H9 (cell line): ENCODE data around the gene SART1. TPM values are rescaled to one million over a fixed set of nuclear protein-coding genes. Genes with fewer than 3 reads are reported as not detected.

ENCODE experiments used
- DNase-seq: peaks from one replicate; pipeline ENCODE4 v3.0.0-alpha.2; 2017
- H2AFZ ChIP-seq: one replicate; pipeline ENCODE4 v1.6.1; 2013; ENCODE audit warnings: mild to moderate bottlenecking, low read length, control low read depth, moderate library complexity
- H2AK5ac ChIP-seq: 2 replicates; pipeline ENCODE4 v1.6.1; 2013; ENCODE audit warnings: low read length, control low read depth, mixed read lengths; ENCODE audit not compliant: insufficient read length
- H2BK120ac ChIP-seq: one replicate; pipeline ENCODE4 v1.6.1; 2013; ENCODE audit warnings: low read depth, mild to moderate bottlenecking, low read length, control low read depth, inconsistent platforms; ENCODE audit not compliant: poor library complexity, severe bottlenecking
- H2BK12ac ChIP-seq: 2 replicates; pipeline ENCODE4 v1.6.1; 2013; ENCODE audit warnings: low read length, control low read depth, mixed read lengths, low read depth; ENCODE audit not compliant: insufficient read length
- H2BK15ac ChIP-seq: 2 replicates; pipeline ENCODE4 v1.6.1; 2013; ENCODE audit warnings: low read depth, low read length, control low read depth
- H2BK20ac ChIP-seq: one replicate; pipeline ENCODE4 v1.6.1; 2013; ENCODE audit warnings: low read depth, mild to moderate bottlenecking, low read length, control low read depth, inconsistent platforms; ENCODE audit not compliant: poor library complexity, severe bottlenecking
- H2BK5ac ChIP-seq: 2 replicates; pipeline ENCODE4 v1.6.1; 2013; ENCODE audit warnings: low read length, control low read depth, mixed read lengths; ENCODE audit not compliant: insufficient read length
- H3K14ac ChIP-seq: 2 replicates; pipeline ENCODE4 v1.6.1; 2013; ENCODE audit warnings: low read length, control low read depth; ENCODE audit not compliant: insufficient read depth
- H3K18ac ChIP-seq: 2 replicates; pipeline ENCODE4 v1.6.1; 2013; ENCODE audit warnings: low read depth, mild to moderate bottlenecking, mixed read lengths, low read length, control low read depth; ENCODE audit not compliant: insufficient read length
- H3K23ac ChIP-seq: 2 replicates; pipeline ENCODE4 v1.6.1; 2013; ENCODE audit warnings: low read length, control low read depth, mixed read lengths, low read depth; ENCODE audit not compliant: insufficient read length
- H3K23me2 ChIP-seq: 2 replicates; pipeline ENCODE4 v1.6.1; 2013; ENCODE audit warnings: low read depth, mild to moderate bottlenecking, mixed read lengths, low read length, control low read depth; ENCODE audit not compliant: insufficient read length, poor library complexity, severe bottlenecking
- H3K27ac ChIP-seq: 2 replicates; pipeline ENCODE4 v1.5.1; 2013; ENCODE audit warnings: low read length, control low read depth, mixed read lengths, low read depth; ENCODE audit not compliant: insufficient read length
- H3K27me3 ChIP-seq: 2 replicates; pipeline ENCODE4 v1.6.1; 2013; ENCODE audit warnings: low read length, control low read depth, inconsistent platforms; ENCODE audit not compliant: insufficient read depth
- H3K4ac ChIP-seq: 2 replicates; pipeline ENCODE4 v1.6.1; 2013; ENCODE audit warnings: low read depth, mild to moderate bottlenecking, control low read depth, inconsistent platforms, low read length, moderate library complexity
- H3K4me1 ChIP-seq: 2 replicates; pipeline ENCODE4 v1.6.1; 2013; ENCODE audit warnings: low read length, control low read depth, inconsistent platforms; ENCODE audit not compliant: insufficient read depth
- H3K4me2 ChIP-seq: 2 replicates; pipeline ENCODE4 v1.6.1; 2013; ENCODE audit warnings: low read length, control low read depth, mixed read lengths; ENCODE audit not compliant: insufficient read length, insufficient read depth
- H3K56ac ChIP-seq: 2 replicates; pipeline ENCODE4 v1.6.1; 2013; ENCODE audit warnings: low read depth, mild to moderate bottlenecking, mixed read lengths, low read length, control low read depth; ENCODE audit not compliant: insufficient read length
- H3K79me1 ChIP-seq: 2 replicates; pipeline ENCODE4 v1.6.1; 2013; ENCODE audit warnings: low read depth, mild to moderate bottlenecking, moderate library complexity, low read length, control low read depth, inconsistent platforms; ENCODE audit not compliant: insufficient read depth, poor library complexity, severe bottlenecking
- H3K79me2 ChIP-seq: 2 replicates; pipeline ENCODE4 v1.6.1; 2013; ENCODE audit warnings: low read length, control low read depth, inconsistent platforms; ENCODE audit not compliant: insufficient read depth
- H3K9ac ChIP-seq: 2 replicates; pipeline ENCODE4 v1.6.1; 2013; ENCODE audit warnings: low read length, control low read depth, mixed read lengths; ENCODE audit not compliant: insufficient read length; ENCODE audit errors: extremely low read depth
- H3K9me3 ChIP-seq: one replicate; pipeline ENCODE4 v1.6.1; 2013; ENCODE audit warnings: low read depth, low read length, inconsistent platforms; ENCODE audit not compliant: control insufficient read depth
- H3T11ph ChIP-seq: one replicate; pipeline ENCODE4 v1.6.1; 2013; ENCODE audit warnings: mild to moderate bottlenecking, low read length, control low read depth, inconsistent platforms
- H4K20me1 ChIP-seq: one replicate; pipeline ENCODE4 v1.6.1; 2013; ENCODE audit not compliant: control insufficient read depth, insufficient read length, insufficient read depth
- H4K5ac ChIP-seq: 2 replicates; pipeline ENCODE4 v1.6.1; 2013; ENCODE audit warnings: low read depth, mild to moderate bottlenecking, mixed read lengths, low read length, control low read depth; ENCODE audit not compliant: insufficient read length
- H4K8ac ChIP-seq: replicated peaks from 2 replicates; pipeline ENCODE4 v1.6.1; 2013; ENCODE audit warnings: low read length, control low read depth, mixed read lengths, low read depth; ENCODE audit not compliant: insufficient read length
- H4K91ac ChIP-seq: 2 replicates; pipeline ENCODE4 v1.6.1; 2013; ENCODE audit warnings: low read depth, mild to moderate bottlenecking, moderate library complexity, mixed read lengths, low read length, control low read depth; ENCODE audit not compliant: insufficient read length
- H3K27ac Mint-ChIP-seq, 3 experiments: 2 replicates in 2 of 3; 3 replicates in 1 of 3; pipeline ENCODE4 v1.8.0; 2020 to 2021; ENCODE audit warnings: mixed read lengths in 3 of 3, mild to moderate bottlenecking in 1 of 3, moderate library complexity in 1 of 3
- H3K27me3 Mint-ChIP-seq: 2 replicates; pipeline ENCODE4 v1.8.0; 2021; ENCODE audit warnings: low read depth, mild to moderate bottlenecking, moderate library complexity, mixed read lengths
- H3K36me3 Mint-ChIP-seq, 3 experiments: 2 replicates in 2 of 3; 3 replicates in 1 of 3; pipeline ENCODE4 v1.8.0; 2020 to 2021; ENCODE audit warnings: low read depth in 3 of 3, mixed read lengths in 3 of 3; ENCODE audit not compliant: insufficient read depth in 1 of 3
- H3K4me1 Mint-ChIP-seq, 2 experiments: 2 replicates each; pipeline ENCODE4 v1.8.0; 2020; ENCODE audit warnings: mixed read lengths in 2 of 2
- H3K4me3 Mint-ChIP-seq, 2 experiments: 2 replicates in 1 of 2; 3 replicates in 1 of 2; pipeline ENCODE4 v1.8.0; 2020 to 2021; ENCODE audit warnings: mild to moderate bottlenecking in 2 of 2, mixed read lengths in 2 of 2, moderate library complexity in 1 of 2
- H3K9me3 Mint-ChIP-seq, 2 experiments: 2 replicates in 1 of 2; 3 replicates in 1 of 2; pipeline ENCODE4 v1.8.0; 2020; ENCODE audit warnings: mild to moderate bottlenecking in 2 of 2, mixed read lengths in 2 of 2, moderate library complexity in 1 of 2
- WGBS: extraction: QIAGEN DNeasy Blood & Tissue Kit; methylation state at CpG from one replicate; pipeline ENCODE4 v1.1.7; 2013; ENCODE audit warnings: missing lambda C conversion rate, low lambda C conversion rate, mixed read lengths; ENCODE audit not compliant: insufficient read length; ENCODE audit errors: extremely low coverage; 5-methylcytosine and 5-hydroxymethylcytosine counted together
- total RNA-seq: library from RNA; stranded (reverse); gene quantifications from 2 replicates; pipeline ENCODE4 v1.2.1, GENCODE V29; 2021
- TF ChIP-seq, protein P1 (sequence below): fragments of 200-600 bp; sonication (generic); conservative IDR thresholded peaks from 3 replicates; pipeline ENCODE4 v1.8.0; 2021; ENCODE audit warnings: antibody characterized with exemption, mild to moderate bottlenecking

The SART1 gene
- total RNA-seq, 1 experiment from 2014 or later = 52.0 TPM

DNA sequence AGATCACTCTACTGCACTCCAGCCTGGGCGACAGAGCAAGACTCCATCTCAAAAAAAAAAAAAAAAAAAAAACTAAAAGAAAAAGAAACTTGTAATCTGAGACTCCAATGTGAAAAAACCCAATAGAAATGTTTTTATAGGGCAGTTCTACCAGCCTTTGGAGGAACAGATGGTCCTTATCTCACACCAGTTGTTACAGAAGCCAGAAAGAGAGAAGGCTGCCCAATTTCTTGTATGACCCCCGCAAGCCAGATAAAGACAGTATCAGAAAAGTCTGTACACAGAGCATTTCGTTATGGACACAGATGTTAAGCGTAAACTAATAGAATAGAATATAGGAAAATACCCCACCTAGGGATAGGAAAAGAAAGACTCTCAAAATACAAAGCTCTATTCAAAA is 27.5 kb upstream of the SART1 start:
- H4K8ac ChIP-seq = no peak overlapping the region
- no peaks in the 10 kb centered on the region for H3K36me3 Mint-ChIP-seq
- H2BK120ac ChIP-seq = no peak overlapping the region
- no peaks in the 10 kb centered on the region for H3K9me3 ChIP-seq
- no peaks in the 10 kb centered on the region for H3K27me3 ChIP-seq
- no peak overlapping the region for H2BK15ac ChIP-seq
- no peak overlapping the region for H3K27ac ChIP-seq
- no peak overlapping the region for H2BK20ac ChIP-seq
- H3K4me1 Mint-ChIP-seq = peaks cover 23 to 31% of the 10 kb centered on the region in 2 experiments
- no peak overlapping the region for H3K56ac ChIP-seq
- TF ChIP-seq, protein P1, sequence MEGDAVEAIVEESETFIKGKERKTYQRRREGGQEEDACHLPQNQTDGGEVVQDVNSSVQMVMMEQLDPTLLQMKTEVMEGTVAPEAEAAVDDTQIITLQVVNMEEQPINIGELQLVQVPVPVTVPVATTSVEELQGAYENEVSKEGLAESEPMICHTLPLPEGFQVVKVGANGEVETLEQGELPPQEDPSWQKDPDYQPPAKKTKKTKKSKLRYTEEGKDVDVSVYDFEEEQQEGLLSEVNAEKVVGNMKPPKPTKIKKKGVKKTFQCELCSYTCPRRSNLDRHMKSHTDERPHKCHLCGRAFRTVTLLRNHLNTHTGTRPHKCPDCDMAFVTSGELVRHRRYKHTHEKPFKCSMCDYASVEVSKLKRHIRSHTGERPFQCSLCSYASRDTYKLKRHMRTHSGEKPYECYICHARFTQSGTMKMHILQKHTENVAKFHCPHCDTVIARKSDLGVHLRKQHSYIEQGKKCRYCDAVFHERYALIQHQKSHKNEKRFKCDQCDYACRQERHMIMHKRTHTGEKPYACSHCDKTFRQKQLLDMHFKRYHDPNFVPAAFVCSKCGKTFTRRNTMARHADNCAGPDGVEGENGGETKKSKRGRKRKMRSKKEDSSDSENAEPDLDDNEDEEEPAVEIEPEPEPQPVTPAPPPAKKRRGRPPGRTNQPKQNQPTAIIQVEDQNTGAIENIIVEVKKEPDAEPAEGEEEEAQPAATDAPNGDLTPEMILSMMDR = no peak
- no CpG with 5 or more reads among the region's 4 CpGs for WGBS
- H2AK5ac ChIP-seq = no peak overlapping the region
- H2BK12ac ChIP-seq = no peak overlapping the region
- H3K4ac ChIP-seq = no peak overlapping the region
- H3K23me2 ChIP-seq = no peaks in the 10 kb centered on the region
- no peaks in the 10 kb centered on the region for H3K4me1 ChIP-seq
- H3K79me1 ChIP-seq = no peaks in the 10 kb centered on the region
- H3K9me3 Mint-ChIP-seq = no peaks in the 10 kb centered on the region
- H4K5ac ChIP-seq = no peak overlapping the region
- no peak overlapping the region for H2AFZ ChIP-seq
- no peak overlapping the region for H3K9ac ChIP-seq
- no peak overlapping the region for H3K4me2 ChIP-seq
- H3K79me2 ChIP-seq = no peaks in the 10 kb centered on the region
- H3K4me3 Mint-ChIP-seq = no peak overlapping the region; a peak in 1 of 5 replicates
- peaks cover 2% of the 10 kb centered on the region; the same call in 1 of the 2 replicates for H3K27me3 Mint-ChIP-seq
- H4K91ac ChIP-seq = no peak overlapping the region
- no peak overlapping the region for H2BK5ac ChIP-seq
- DNase-seq = no peak
- H4K20me1 ChIP-seq = no peaks in the 10 kb centered on the region
- H3K18ac ChIP-seq = no peak overlapping the region
- no peak overlapping the region for H3K14ac ChIP-seq
- H3K23ac ChIP-seq = no peak overlapping the region
- H3T11ph ChIP-seq = no peak overlapping the region
- H3K27ac Mint-ChIP-seq = no peak overlapping the region
